Keratinocyte (primary cell): Measurements from ENCODE around the gene DPP8.

Experiments used
- CTCF ChIP-seq, 3 experiments: IDR thresholded peaks in 1 of 3; conservative IDR thresholded peaks in 1 of 3; optimal IDR thresholded peaks in 1 of 3; 2 replicates in 2 of 3; 3 replicates in 1 of 3; pipeline versions ENCODE3 to v1.5.1; 2011; ENCODE audit warnings: low read length in 3 of 3, mild to moderate bottlenecking in 3 of 3, moderate library complexity in 2 of 3, control low read depth in 1 of 3, inconsistent platforms in 1 of 3; ENCODE audit not compliant: insufficient read depth in 2 of 3; ENCODE audit errors: extremely low read depth in 1 of 3
- EZH2 ChIP-seq: IDR thresholded peaks from one replicate; pipeline ENCODE4 v1.6.1; 2012; ENCODE audit warnings: inconsistent platforms, mild to moderate bottlenecking, low read length, moderate library complexity

- no peak for TF ChIP-seq CTCF (optimal IDR thresholded peaks at IDR 0.05 in 1 of 3, IDR thresholded peaks at IDR 0.05 in 1 of 3, conservative IDR thresholded peaks at IDR 0.05 in 1 of 3; ENCODE audit: extremely low read depth in 1 of 3, insufficient read depth in 2 of 3, low read length in 3 of 3)
- TF ChIP-seq EZH2: no peak
These were observed 33.7 kb upstream of the DPP8 start for GRCh38 chr15:65551183-65551582.
